ENCODE measurements around the gene HPGDS. TPM values are rescaled to one million over a fixed set of nuclear protein-coding genes. Genes with fewer than 3 reads are reported as not detected.

Gene HPGDS
- total RNA-seq, 1 donor from 2014 or later, result not detected

- no peaks in the 10 kb centered on the region for H3K27me3 Mint-ChIP-seq (ENCODE audit: unreplicated experiment)
- TF ChIP-seq CTCF (IDR thresholded peaks at IDR 0.05; ENCODE audit: partially characterized antibody, unreplicated experiment), result no peak
- no peaks in the 10 kb centered on the region for H3K36me3 Mint-ChIP-seq (ENCODE audit: unreplicated experiment)
- H3K4me3 Mint-ChIP-seq (ENCODE audit: unreplicated experiment), result no peak overlapping the region
- DNase-seq, result no peak
- H3K27ac Mint-ChIP-seq (ENCODE audit: unreplicated experiment), result no peak overlapping the region
- H3K9me3 Mint-ChIP-seq (ENCODE audit: unreplicated experiment), result peaks cover 2% of the 10 kb centered on the region
- H3K4me1 Mint-ChIP-seq (ENCODE audit: low read depth, unreplicated experiment), result no peaks in the 10 kb centered on the region
Measured at GRCh38 chr4:94358101-94358500, 15.5 kb upstream of the HPGDS start.

GRCh38 chr4:94357624-94358023, 15.0 kb upstream of the HPGDS start:
- Mint-ChIP-seq H3K4me1 (ENCODE audit: low read depth, unreplicated experiment) (no peaks in the 10 kb centered on the region), H3K27me3 (ENCODE audit: unreplicated experiment) (no peaks in the 10 kb centered on the region), H3K4me3 (ENCODE audit: unreplicated experiment) (no peak overlapping the region), H3K27ac (ENCODE audit: unreplicated experiment) (no peak overlapping the region), H3K9me3 (ENCODE audit: unreplicated experiment) (peaks cover 2% of the 10 kb centered on the region), H3K36me3 (ENCODE audit: unreplicated experiment) (no peaks in the 10 kb centered on the region)
- no peak for TF ChIP-seq CTCF (IDR thresholded peaks at IDR 0.05; ENCODE audit: partially characterized antibody, unreplicated experiment)
- no peak for DNase-seq

GRCh38 chr4:94356444-94356843, 13.8 kb upstream of the HPGDS start:
- DNase-seq, result no peak

GRCh38 chr4:94354474-94354896, 11.8 kb upstream of the HPGDS start:
- Mint-ChIP-seq H3K27ac (ENCODE audit: unreplicated experiment) (no peak overlapping the region), H3K27me3 (ENCODE audit: unreplicated experiment) (no peaks in the 10 kb centered on the region)
- no peak for DNase-seq

More at GRCh38 chr4:94356444-94356843, 13.8 kb upstream of the HPGDS start:
- H3K36me3 Mint-ChIP-seq (ENCODE audit: unreplicated experiment), result no peaks in the 10 kb centered on the region
- peaks cover under 1% of the 10 kb centered on the region for H3K9me3 Mint-ChIP-seq (ENCODE audit: unreplicated experiment)
- H3K27me3 Mint-ChIP-seq (ENCODE audit: unreplicated experiment), result no peaks in the 10 kb centered on the region
- H3K4me3 Mint-ChIP-seq (ENCODE audit: unreplicated experiment), result no peak overlapping the region
- no peak for TF ChIP-seq CTCF (IDR thresholded peaks at IDR 0.05; ENCODE audit: partially characterized antibody, unreplicated experiment)
- no peak overlapping the region for H3K27ac Mint-ChIP-seq (ENCODE audit: unreplicated experiment)
- H3K4me1 Mint-ChIP-seq (ENCODE audit: low read depth, unreplicated experiment), result no peaks in the 10 kb centered on the region

GRCh38 chr4:94352996-94353395, 10.4 kb upstream of the HPGDS start:
- no peak for DNase-seq
- no peak for TF ChIP-seq CTCF (IDR thresholded peaks at IDR 0.05; ENCODE audit: partially characterized antibody, unreplicated experiment)
- H3K4me3 Mint-ChIP-seq (ENCODE audit: unreplicated experiment), result no peak overlapping the region
- H3K36me3 Mint-ChIP-seq (ENCODE audit: unreplicated experiment), result no peaks in the 10 kb centered on the region
- no peak overlapping the region for H3K27ac Mint-ChIP-seq (ENCODE audit: unreplicated experiment)
- H3K9me3 Mint-ChIP-seq (ENCODE audit: unreplicated experiment), result no peaks in the 10 kb centered on the region
- no peaks in the 10 kb centered on the region for H3K4me1 Mint-ChIP-seq (ENCODE audit: low read depth, unreplicated experiment)
- H3K27me3 Mint-ChIP-seq (ENCODE audit: unreplicated experiment), result no peaks in the 10 kb centered on the region

More at GRCh38 chr4:94354474-94354896, 11.8 kb upstream of the HPGDS start:
- Mint-ChIP-seq H3K4me3 (ENCODE audit: unreplicated experiment) (no peak overlapping the region), H3K36me3 (ENCODE audit: unreplicated experiment) (no peaks in the 10 kb centered on the region), H3K4me1 (ENCODE audit: low read depth, unreplicated experiment) (no peaks in the 10 kb centered on the region), H3K9me3 (ENCODE audit: unreplicated experiment) (no peaks in the 10 kb centered on the region)
- TF ChIP-seq CTCF (IDR thresholded peaks at IDR 0.05; ENCODE audit: partially characterized antibody, unreplicated experiment), result no peak
